Measurements from ENCODE around the gene ATG4C.
"Not testable (repeated sequence)": the region's sequence is repeated elsewhere in the genome, so short reads cannot be mapped to it uniquely, and the experiment has no call there.

Gene ATG4C

DNA sequence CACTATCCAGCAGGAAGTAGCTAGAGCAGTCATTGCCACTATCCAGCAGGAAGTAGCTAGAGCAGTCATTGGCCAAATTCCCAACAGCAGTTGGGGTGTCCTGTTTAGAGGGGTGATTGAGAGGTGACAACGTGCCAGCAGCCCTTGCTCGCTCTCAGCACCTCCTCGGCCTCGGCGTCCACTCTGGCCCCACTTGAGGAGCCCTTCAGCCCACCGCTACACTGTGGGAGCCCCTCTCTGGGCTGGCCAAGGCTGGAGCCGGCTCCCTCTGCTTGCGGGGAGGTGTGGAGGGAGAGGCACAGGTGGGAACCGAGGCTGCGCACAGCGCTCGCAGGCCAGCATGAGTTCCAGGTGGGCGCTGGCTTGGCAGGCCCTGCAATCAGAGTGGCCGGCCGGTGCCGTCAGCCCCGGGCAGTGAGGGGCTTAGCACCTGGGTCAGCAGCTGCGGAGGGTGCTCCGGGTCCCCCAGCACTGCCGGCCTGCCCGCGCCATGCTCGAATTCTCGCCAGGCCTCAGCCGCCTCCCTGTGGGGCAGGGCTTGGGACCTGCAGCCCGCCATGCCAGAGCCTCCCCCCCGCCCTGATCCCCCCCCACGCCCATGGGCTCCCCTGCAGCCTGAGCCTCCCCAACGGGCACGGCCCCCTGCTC, 22.6 kb upstream of the ATG4C start:
- H3K4me1 ChIP-seq (ENCODE audit: insufficient read depth, low read length); H3K9me3 ChIP-seq (ENCODE audit: low read length); H3K4me3 ChIP-seq (ENCODE audit: low read length); H3K27me3 ChIP-seq (ENCODE audit: insufficient read depth, low read length); H2AFZ ChIP-seq (ENCODE audit: low read depth, low read length); H3K36me3 ChIP-seq (ENCODE audit: insufficient read depth, low read length): not testable (repeated sequence)

DNA sequence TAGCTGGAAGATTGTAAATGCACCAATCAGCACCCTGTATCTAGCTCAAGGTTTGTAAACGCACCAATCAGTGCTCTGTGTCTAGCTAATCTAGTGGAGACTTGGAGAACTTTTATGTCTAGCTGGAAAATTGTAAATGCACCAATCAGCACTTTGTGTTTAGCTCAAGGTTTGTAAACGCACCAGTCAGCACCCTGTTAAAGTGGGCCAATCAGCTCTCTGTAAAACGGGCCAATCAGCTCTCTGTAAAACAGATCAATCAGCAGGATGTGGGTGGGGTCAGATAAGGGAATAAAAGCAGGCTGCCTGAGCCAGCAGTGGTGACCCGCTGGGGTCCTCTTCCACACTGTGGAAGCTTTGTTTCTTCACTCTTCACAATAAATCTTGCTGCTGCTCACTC, 21.9 kb upstream of the ATG4C start:
- H3K4me3 ChIP-seq (ENCODE audit: low read length): not testable (repeated sequence)

DNA sequence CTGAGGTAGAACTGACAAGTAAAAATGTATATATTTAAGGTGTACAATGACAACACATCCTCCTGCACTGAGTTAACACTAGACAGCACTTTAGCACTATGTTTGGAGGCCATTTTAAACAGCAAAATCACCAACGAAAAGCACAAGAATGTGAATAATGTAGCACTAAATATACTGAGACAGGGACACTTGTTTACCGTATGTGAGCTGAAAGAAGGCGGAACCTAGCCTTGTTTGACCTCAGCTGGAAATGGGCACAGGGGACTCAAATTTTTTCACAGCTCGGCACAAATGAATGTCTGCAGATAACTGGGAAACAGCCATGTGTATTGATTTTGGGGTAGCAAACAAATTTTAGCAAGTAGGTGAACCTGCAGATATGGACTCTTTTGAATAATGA, 18.0 kb upstream of the ATG4C start:
- Histone ChIP-seq H2AFZ (ENCODE audit: low read depth, low read length) (no peak overlapping the region), H3K4me3 (ENCODE audit: low read length) (no peak overlapping the region), H3K4me1 (ENCODE audit: insufficient read depth, low read length) (no peaks in the 10 kb centered on the region), H3K27me3 (ENCODE audit: insufficient read depth, low read length) (no peaks in the 10 kb centered on the region), H3K36me3 (ENCODE audit: insufficient read depth, low read length) (no peaks in the 10 kb centered on the region), H3K9me3 (ENCODE audit: low read length) (no peaks in the 10 kb centered on the region)

More for the DNA sequence above, 21.9 kb upstream of the ATG4C start:
- H2AFZ ChIP-seq (ENCODE audit: low read depth, low read length); H3K36me3 ChIP-seq (ENCODE audit: insufficient read depth, low read length); H3K27me3 ChIP-seq (ENCODE audit: insufficient read depth, low read length); H3K4me1 ChIP-seq (ENCODE audit: insufficient read depth, low read length); H3K9me3 ChIP-seq (ENCODE audit: low read length): not testable (repeated sequence)

DNA sequence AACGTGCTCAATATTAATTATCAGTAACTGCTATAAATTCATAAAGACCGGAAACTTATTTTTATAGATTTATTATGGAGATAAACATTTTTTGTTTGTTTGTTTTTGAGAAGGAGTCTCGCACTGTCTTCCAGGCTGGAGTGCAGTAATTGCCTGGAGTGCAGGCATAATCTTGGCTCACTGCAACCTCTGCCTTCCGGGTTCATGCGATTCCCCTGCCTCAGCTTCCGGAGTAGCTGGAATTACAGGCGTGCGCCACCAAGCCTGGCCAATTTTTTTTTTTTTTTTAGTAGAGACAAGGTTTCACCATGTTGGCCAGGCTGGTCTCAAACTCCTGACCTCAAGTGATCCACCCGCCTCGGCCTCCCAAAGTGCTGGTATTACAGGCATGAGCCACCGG, 15.4 kb upstream of the ATG4C start:
- H3K27me3 ChIP-seq (ENCODE audit: insufficient read depth, low read length); H3K4me1 ChIP-seq (ENCODE audit: insufficient read depth, low read length); H2AFZ ChIP-seq (ENCODE audit: low read depth, low read length); H3K36me3 ChIP-seq (ENCODE audit: insufficient read depth, low read length); H3K9me3 ChIP-seq (ENCODE audit: low read length); H3K4me3 ChIP-seq (ENCODE audit: low read length): not testable (repeated sequence)

DNA sequence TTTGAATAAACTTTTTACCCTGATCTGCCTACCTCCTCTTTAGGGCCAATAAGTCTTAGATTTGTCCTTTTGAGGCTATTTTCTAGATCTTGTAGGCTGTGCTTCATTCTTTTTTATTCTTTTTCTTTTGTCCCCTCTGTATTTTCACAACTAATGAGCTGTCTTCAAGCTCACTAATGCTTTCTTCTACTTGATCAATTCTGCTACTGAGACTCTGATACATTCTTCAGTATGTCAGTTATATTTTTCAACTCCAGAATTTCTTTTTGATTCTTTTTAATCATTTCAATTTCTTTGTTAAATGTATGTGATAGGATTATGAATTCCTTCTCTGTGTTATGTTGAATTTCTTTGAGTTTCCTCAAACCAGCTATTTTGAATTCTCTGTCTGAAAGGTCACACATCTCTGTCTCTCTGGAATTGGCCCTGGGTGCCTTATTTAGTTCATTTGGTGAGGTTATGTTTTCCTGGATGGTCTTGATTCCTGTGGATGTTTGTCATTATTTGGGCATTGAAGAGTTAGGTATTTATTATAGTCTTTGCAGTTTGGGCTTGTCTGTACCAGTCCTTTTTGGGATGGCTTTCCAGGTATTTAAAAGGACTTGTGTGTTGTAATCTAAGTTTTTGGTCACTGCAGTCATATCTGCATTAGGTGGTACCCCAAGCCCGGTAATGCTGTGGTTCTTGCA, 11.2 kb upstream of the ATG4C start:
- Histone ChIP-seq H3K4me3 (ENCODE audit: low read length) (no peak overlapping the region), H3K4me1 (ENCODE audit: insufficient read depth, low read length) (no peaks in the 10 kb centered on the region), H3K27me3 (ENCODE audit: insufficient read depth, low read length) (no peaks in the 10 kb centered on the region), H3K9me3 (ENCODE audit: low read length) (no peaks in the 10 kb centered on the region), H3K36me3 (ENCODE audit: insufficient read depth, low read length) (no peaks in the 10 kb centered on the region), H2AFZ (ENCODE audit: low read depth, low read length) (no peak overlapping the region)

DNA sequence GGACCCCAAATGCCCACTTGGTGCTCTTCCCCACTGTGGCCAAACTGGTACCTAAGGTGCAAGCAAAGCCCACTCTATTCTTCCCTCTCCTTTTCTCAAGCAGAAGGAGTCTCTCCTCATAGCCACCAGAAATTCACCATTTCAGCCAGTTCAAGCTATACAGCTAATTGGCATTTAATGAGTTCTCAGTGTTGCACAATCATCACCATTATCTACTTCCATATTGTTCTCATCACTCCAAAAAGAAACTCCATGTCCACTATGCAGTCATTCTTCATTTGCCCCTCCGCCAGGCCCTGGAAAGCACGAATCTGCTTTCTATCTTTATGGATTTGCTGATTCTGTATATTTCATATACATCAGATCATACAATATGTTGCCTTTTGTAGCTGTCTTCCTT, 9.9 kb upstream of the ATG4C start:
- Histone ChIP-seq H2AFZ (ENCODE audit: low read depth, low read length) (no peak overlapping the region), H3K4me3 (ENCODE audit: low read length) (no peak overlapping the region), H3K4me1 (ENCODE audit: insufficient read depth, low read length) (peaks cover 2% of the 10 kb centered on the region), H3K36me3 (ENCODE audit: insufficient read depth, low read length) (no peaks in the 10 kb centered on the region), H3K27me3 (ENCODE audit: insufficient read depth, low read length) (no peaks in the 10 kb centered on the region), H3K9me3 (ENCODE audit: low read length) (no peaks in the 10 kb centered on the region)

DNA sequence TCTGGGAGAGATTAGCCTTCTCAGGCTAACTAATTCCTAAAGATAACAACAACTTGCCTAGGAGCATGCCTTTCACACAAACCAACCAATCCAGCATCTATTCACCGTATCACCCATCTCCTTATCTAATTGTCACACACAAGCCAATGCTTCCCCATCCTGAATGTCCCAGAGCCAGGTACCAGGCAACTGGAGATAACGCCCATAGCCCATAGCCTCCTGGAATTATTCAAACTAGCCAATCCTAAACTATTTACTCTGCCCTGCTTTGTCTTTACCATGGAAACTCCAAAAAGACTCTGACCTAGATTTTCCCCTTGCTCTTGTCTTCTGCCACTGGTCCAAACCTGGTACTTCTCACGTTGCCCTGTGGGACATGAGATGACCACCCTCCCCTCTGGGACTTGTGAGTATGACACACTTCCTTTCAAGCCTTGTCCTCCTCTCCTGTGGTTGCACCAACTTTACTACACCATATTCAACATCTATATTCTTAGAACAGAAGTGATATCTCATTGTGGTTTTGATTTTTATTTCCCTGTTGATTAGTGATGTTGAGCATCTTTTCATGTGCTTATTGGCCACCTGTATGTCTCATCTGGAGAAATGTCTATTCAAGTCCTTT, 8.8 kb upstream of the ATG4C start:
- H3K27me3 ChIP-seq (ENCODE audit: insufficient read depth, low read length): no peaks in the 10 kb centered on the region
- H2AFZ ChIP-seq (ENCODE audit: low read depth, low read length): no peak overlapping the region
- no peak overlapping the region for H3K4me3 ChIP-seq (ENCODE audit: low read length)
- H3K36me3 ChIP-seq (ENCODE audit: insufficient read depth, low read length): no peaks in the 10 kb centered on the region
- no peaks in the 10 kb centered on the region for H3K9me3 ChIP-seq (ENCODE audit: low read length)
- peaks cover 2% of the 10 kb centered on the region for H3K4me1 ChIP-seq (ENCODE audit: insufficient read depth, low read length)

DNA sequence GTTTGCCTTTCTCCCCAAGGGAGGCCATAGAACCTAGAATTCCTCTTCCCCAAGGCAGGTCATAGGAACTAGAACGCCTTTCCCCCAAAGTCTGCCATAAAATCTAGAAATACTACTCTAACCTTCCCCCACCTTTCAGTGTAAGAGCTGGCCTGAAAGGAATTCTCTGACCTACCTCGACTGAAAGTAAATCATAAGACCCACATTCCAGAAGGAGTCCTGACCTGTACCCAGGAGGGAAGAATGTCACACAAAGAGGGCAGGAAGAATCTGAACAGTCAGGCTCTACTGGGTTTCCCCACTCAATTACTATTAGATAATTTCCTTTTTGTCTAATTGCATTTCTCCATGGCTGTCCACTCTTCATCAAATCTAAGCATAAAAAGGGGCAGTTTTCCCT, 5.7 kb upstream of the ATG4C start:
- no peaks in the 10 kb centered on the region for H3K9me3 ChIP-seq (ENCODE audit: low read length)
- H3K27me3 ChIP-seq (ENCODE audit: insufficient read depth, low read length): no peaks in the 10 kb centered on the region
- no peak overlapping the region for H3K4me3 ChIP-seq (ENCODE audit: low read length)
- peaks cover 2% of the 10 kb centered on the region for H3K4me1 ChIP-seq (ENCODE audit: insufficient read depth, low read length)
- no peaks in the 10 kb centered on the region for H3K36me3 ChIP-seq (ENCODE audit: insufficient read depth, low read length)
- no peak overlapping the region for H2AFZ ChIP-seq (ENCODE audit: low read depth, low read length)

DNA sequence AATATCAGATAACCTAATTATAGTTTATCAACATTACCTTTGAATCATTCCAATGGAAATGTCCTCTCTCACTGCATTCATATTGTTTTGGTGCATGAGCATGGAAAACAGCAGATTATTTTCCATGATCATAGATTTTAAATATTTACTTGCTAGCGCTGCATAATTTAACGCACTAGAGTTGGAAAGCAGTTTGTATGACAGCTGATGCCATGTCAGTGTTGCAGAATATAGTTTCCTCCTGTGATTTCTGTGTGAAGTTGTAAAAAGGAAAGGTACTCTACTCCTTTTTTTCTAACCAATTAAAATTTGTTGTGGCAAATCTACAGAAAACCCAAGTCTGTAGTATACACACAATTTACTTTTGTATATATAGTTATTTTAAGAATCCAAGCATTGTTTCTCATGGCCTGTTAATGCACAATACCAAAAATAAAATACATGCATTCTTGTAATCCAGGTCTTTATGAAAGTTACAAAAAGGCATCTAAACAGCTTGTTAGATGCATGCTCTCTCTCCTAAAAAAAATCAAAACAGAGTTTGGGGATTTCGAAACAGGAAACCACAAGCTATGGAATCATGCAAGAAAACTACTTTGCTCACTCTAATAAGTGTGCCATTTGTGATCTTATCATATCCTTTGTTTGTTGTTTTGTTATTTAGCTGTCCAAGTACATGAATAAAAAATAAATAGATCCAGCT, 1.9 kb upstream of the ATG4C start:
- H3K27me3 ChIP-seq (ENCODE audit: insufficient read depth, low read length): no peaks in the 10 kb centered on the region
- no peak overlapping the region for H2AFZ ChIP-seq (ENCODE audit: low read depth, low read length)
- H3K9me3 ChIP-seq (ENCODE audit: low read length): no peaks in the 10 kb centered on the region
- no peak overlapping the region for H3K4me3 ChIP-seq (ENCODE audit: low read length)
- peaks cover 7% of the 10 kb centered on the region for H3K4me1 ChIP-seq (ENCODE audit: insufficient read depth, low read length)
- H3K36me3 ChIP-seq (ENCODE audit: insufficient read depth, low read length): no peaks in the 10 kb centered on the region

DNA sequence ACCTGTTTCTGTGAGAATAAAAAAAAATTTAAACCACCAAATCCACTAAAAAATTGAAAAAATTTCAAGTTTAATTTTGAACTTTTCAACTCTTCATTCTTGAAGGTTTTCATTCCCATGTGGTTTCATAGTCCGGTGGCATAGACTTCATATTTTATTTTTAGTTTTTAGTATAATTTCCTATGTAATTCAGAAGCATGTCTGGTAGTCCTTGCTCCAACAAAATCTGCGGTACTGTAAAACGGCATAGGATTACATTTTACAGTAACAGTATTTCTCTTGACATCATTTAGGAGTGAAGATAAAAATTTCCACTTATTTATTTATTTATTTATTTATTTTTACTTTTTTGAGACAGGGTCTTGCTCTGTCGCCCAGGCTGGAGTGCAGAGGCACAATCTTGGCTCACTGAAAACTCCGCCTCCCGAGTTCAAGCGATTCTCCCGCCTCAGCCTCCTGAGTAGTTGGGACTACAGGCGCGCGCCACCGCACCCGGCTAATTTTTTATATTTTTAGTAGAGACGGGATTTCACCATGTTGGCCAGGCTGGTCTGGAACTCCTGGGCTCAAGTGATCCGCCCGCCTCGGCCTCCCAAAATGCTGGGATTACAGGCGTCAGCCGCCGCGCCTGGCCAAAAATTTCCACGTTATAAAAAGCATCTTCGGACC, 1.3 kb upstream of the ATG4C start:
- H2AFZ ChIP-seq (ENCODE audit: low read depth, low read length); H3K36me3 ChIP-seq (ENCODE audit: insufficient read depth, low read length); H3K9me3 ChIP-seq (ENCODE audit: low read length); H3K27me3 ChIP-seq (ENCODE audit: insufficient read depth, low read length); H3K4me1 ChIP-seq (ENCODE audit: insufficient read depth, low read length); H3K4me3 ChIP-seq (ENCODE audit: low read length): not testable (repeated sequence)

DNA sequence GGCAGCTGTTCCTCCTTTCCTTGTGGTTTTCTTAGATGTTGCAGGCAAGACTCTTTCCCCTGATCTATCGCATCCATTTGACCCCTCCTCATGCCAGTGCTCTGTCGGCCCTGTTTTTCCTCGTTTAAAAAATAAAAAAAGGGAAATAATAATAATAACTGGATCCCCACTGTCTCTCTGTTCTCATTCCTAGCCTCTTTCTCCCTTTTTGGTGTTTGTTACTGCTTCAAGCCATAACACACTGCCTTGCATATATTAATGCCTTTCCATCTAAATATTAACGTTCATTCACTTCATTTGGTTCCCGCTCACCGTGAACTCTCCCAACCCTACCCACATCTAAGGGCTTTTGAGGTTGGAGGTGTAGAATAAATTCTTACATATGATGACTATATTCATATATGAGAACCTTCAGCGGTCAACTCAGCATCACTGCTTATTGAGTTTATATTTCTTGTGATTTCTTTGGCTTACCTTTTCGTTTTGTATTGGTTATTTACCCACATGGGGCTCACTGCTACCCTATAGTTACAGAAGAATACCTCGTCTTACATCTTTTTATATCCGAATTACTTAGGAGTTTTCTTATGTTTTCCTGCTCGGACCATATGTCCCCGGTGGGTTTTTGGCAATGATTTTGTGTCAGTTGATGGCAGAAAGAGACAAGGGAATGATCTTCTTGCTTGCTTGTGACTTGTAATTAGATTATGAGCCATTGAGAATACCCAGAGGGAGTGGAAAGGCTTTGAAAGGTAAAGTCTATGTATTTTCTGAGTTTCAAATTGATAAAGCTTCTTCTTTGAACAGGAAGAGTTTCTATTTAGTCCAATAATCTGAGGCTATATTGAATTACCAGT, 805 bp downstream of the ATG4C start:
- peak overlapping the region; percentile 91 for H2AFZ ChIP-seq (ENCODE audit: low read depth, low read length)
- H3K36me3 ChIP-seq (ENCODE audit: insufficient read depth, low read length): no peaks in the 10 kb centered on the region
- no peaks in the 10 kb centered on the region for H3K9me3 ChIP-seq (ENCODE audit: low read length)
- H3K4me1 ChIP-seq (ENCODE audit: insufficient read depth, low read length): peaks cover 5% of the 10 kb centered on the region
- no peaks in the 10 kb centered on the region for H3K27me3 ChIP-seq (ENCODE audit: insufficient read depth, low read length)
- peak overlapping the region; percentile 98 for H3K4me3 ChIP-seq (ENCODE audit: low read length)

DNA sequence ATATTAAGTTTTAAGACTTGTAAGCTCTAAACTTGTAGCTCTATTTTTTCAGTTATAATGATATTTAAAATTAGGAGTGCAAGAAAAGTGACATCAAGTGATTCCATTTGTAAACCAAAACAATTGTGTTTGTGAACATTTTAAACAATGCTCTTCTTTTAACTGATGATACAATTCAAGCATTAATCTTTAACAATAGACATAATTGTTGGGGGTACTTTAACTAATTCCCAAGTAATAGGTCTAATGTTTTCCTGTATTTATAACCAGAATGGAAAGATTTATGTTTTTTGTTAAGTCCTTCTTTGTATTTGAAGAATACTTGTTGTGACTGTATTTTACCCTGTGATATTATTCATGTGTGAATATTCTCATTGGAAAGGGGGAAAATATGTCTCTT, 6.8 kb downstream of the ATG4C start:
- H3K27me3 ChIP-seq (ENCODE audit: insufficient read depth, low read length): no peaks in the 10 kb centered on the region
- no peaks in the 10 kb centered on the region for H3K36me3 ChIP-seq (ENCODE audit: insufficient read depth, low read length)
- no peaks in the 10 kb centered on the region for H3K4me1 ChIP-seq (ENCODE audit: insufficient read depth, low read length)
- no peak overlapping the region for H3K4me3 ChIP-seq (ENCODE audit: low read length)
- H2AFZ ChIP-seq (ENCODE audit: low read depth, low read length): no peak overlapping the region
- H3K9me3 ChIP-seq (ENCODE audit: low read length): no peaks in the 10 kb centered on the region
